Naive thymus-derived CD8-positive, alpha-beta T cell (primary cell): ENCODE results near the gene JUP. TPM values are rescaled to one million over a fixed set of nuclear protein-coding genes. Genes with fewer than 3 reads are reported as not detected.

Experiments used
- polyA plus RNA-seq, 3 donors: library from polyadenylated mRNA; unstranded; fragments of 300-500 nt; fragmentation: Illumina TruSeq; gene quantifications; one replicate each; pipeline ENCODE4 v1.2.3, GENCODE V29; 2021
- total RNA-seq, 8 experiments: library from RNA in 2 of 8; stranded (reverse) in 2 of 8; gene quantifications; one replicate each; pipeline ENCODE4 v1.2.3 and lab custom pipeline; 2021 to 2026

JUP gene
- total and polyA plus RNA-seq, 5 experiments from 2014 or later: 0.14 to 4.7 (median 0.55) TPM

Other genes with a start within 250 kb of the JUP start
- not detected for gene KRT9, start 214.7 kb downstream of the JUP start, total RNA-seq
- gene KRT9, start 214.7 kb downstream of the JUP start, polyA plus RNA-seq: not detected
- not detected for gene KRT14, start 199.8 kb downstream of the JUP start, total RNA-seq
- gene KRT14, start 199.8 kb downstream of the JUP start, polyA plus RNA-seq: not detected
- gene KRT16, start 173.9 kb downstream of the JUP start, total RNA-seq: not detected
- gene KRT16, start 173.9 kb downstream of the JUP start, polyA plus RNA-seq: not detected
- gene KRT17, start 162.1 kb downstream of the JUP start, total RNA-seq: not detected
- gene KRT17, start 162.1 kb downstream of the JUP start, polyA plus RNA-seq: not detected
- 1,000 to 10,000 TPM; 1,007 to 1,051 TPM for gene EIF1, start 97.8 kb downstream of the JUP start, total RNA-seq
- 1,000 to 10,000 TPM; 1,100 to 1,335 (median 1,160) TPM for gene EIF1, start 97.8 kb downstream of the JUP start, polyA plus RNA-seq
- gene GAST, start 74.4 kb downstream of the JUP start, total RNA-seq: not detected
- gene GAST, start 74.4 kb downstream of the JUP start, polyA plus RNA-seq: not detected
- under 1 TPM in 1 of 2 experiments, not detected in 1; 0.11 TPM for gene HAP1, start 52.1 kb downstream of the JUP start, total RNA-seq
- gene HAP1, start 52.1 kb downstream of the JUP start, polyA plus RNA-seq: not detected
- gene P3H4, start 25.2 kb upstream of the JUP start, total RNA-seq: 1 to 10 TPM; 4.4 to 6.0 TPM
- 1 to 10 TPM; 4.0 to 6.2 (median 5.8) TPM for gene P3H4, start 25.2 kb upstream of the JUP start, polyA plus RNA-seq
- not detected for gene FKBP10, start 26.3 kb upstream of the JUP start, total RNA-seq
- gene FKBP10, start 26.3 kb upstream of the JUP start, polyA plus RNA-seq: not detected
- gene NT5C3B, start 49.5 kb upstream of the JUP start, total RNA-seq: 10 to 100 TPM; 51.3 to 54.0 TPM
- gene NT5C3B, start 49.5 kb upstream of the JUP start, polyA plus RNA-seq: 10 to 100 TPM; 38.4 to 64.7 (median 41.5) TPM
- gene KLHL10, start 51.1 kb upstream of the JUP start, total RNA-seq: not detected
- gene KLHL10, start 51.1 kb upstream of the JUP start, polyA plus RNA-seq: under 1 TPM in 1 of 3 donors, not detected in 2; 0.09 TPM
- 10 to 100 TPM; 21.6 to 22.6 TPM for gene KLHL11, start 78.7 kb upstream of the JUP start, total RNA-seq
- 1 to 10 TPM; 5.0 to 6.3 (median 5.4) TPM for gene KLHL11, start 78.7 kb upstream of the JUP start, polyA plus RNA-seq
- gene ACLY, start 132.2 kb upstream of the JUP start, total RNA-seq: 10 to 100 TPM; 69.9 to 79.3 TPM
- gene ACLY, start 132.2 kb upstream of the JUP start, polyA plus RNA-seq: 10 to 100 TPM; 42.7 to 61.3 (median 50.1) TPM
- gene ODAD4, start 143.9 kb upstream of the JUP start, total RNA-seq: not detected
- gene ODAD4, start 143.9 kb upstream of the JUP start, polyA plus RNA-seq: under 1 TPM in 2 of 3 donors, not detected in 1; 0.08 to 0.09 TPM
- gene CNP, start 180.1 kb upstream of the JUP start, total RNA-seq: 10 to 100 TPM; 30.6 to 34.1 TPM
- gene CNP, start 180.1 kb upstream of the JUP start, polyA plus RNA-seq: 10 to 100 TPM; 27.0 to 33.6 (median 27.5) TPM
- gene DNAJC7, start 230.7 kb upstream of the JUP start, total RNA-seq: 100 to 1,000 TPM; 118 to 129 TPM
- gene DNAJC7, start 230.7 kb upstream of the JUP start, polyA plus RNA-seq: 10 to 100 TPM; 63.6 to 70.1 (median 66.2) TPM
- 10 to 100 TPM; 19.1 to 19.2 TPM for gene NKIRAS2, start 233.4 kb upstream of the JUP start, total RNA-seq
- 10 to 100 TPM; 20.5 to 30.2 (median 21.9) TPM for gene NKIRAS2, start 233.4 kb upstream of the JUP start, polyA plus RNA-seq